GM12874 (cell line): ENCODE data around the gene ITPR2.

Source experiments
- CTCF ChIP-seq: IDR thresholded peaks from 2 replicates; pipeline ENCODE4 v1.5.1; 2011; ENCODE audit warnings: low read depth, mild to moderate bottlenecking, control low read depth, low read length, moderate library complexity; ENCODE audit not compliant: insufficient read depth

Gene ITPR2

GRCh38 chr12:26767116-26767515 is 65.9 kb downstream of the ITPR2 start:
- TF ChIP-seq CTCF = peak; percentile 34; the same call in 1 of the 2 replicates

- no peak for TF ChIP-seq CTCF
Measured at GRCh38 chr12:26762186-26762585, 70.8 kb downstream of the ITPR2 start.

- no peak for TF ChIP-seq CTCF
Measured at GRCh38 chr12:26761775-26762174, 71.2 kb downstream of the ITPR2 start.

- TF ChIP-seq CTCF = no peak
Measured at GRCh38 chr12:26760657-26761293, 72.2 kb downstream of the ITPR2 start.

- TF ChIP-seq CTCF = no peak
Measured at GRCh38 chr12:26754148-26754547, 78.8 kb downstream of the ITPR2 start.

- no peak for TF ChIP-seq CTCF
Measured at GRCh38 chr12:26751179-26751578, 81.8 kb downstream of the ITPR2 start.

- TF ChIP-seq CTCF = no peak
Measured at GRCh38 chr12:26750531-26751175, 82.3 kb downstream of the ITPR2 start.
